Lower leg skin (tissue), 3 donors: Measurements from ENCODE around the gene CD247.

Source experiments
- POLR2A ChIP-seq, 2 donors: fragments of 450-650 bp; IDR thresholded peaks; one replicate each; pipeline ENCODE4 v1.6.1; 2016 to 2017; ENCODE audit warnings: antibody characterized with exemption in 2 of 2, mild to moderate bottlenecking in 1 of 2, moderate library complexity in 1 of 2
- TF ChIP-seq, protein P1 (sequence below), 3 donors: fragments of 450-650 bp; IDR thresholded peaks; one replicate each; pipeline ENCODE4 v1.5.1; 2016; ENCODE audit warnings: antibody characterized with exemption in 3 of 3, mild to moderate bottlenecking in 3 of 3, moderate library complexity in 2 of 3

DNA sequence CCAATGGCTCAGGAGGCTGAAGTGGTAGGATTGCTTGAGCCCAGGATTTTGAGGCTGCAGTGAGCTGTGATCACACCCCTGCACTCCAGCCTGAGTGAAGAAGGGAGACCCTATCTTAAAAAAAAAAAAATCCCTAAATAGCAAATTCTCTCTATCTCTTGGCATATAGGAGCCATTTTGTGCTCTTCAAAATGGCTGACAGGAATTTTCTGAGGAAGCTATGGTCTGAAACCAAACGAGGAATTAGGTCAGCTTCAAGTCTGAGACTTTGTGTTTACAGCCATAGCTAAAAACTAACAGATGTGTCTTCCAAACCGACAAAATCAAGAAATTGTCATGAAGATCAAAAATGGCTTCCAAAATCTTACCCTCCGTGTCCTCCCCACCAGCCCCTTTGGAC lies 10.6 kb downstream of the CD247 start:
- TF ChIP-seq, protein P1, sequence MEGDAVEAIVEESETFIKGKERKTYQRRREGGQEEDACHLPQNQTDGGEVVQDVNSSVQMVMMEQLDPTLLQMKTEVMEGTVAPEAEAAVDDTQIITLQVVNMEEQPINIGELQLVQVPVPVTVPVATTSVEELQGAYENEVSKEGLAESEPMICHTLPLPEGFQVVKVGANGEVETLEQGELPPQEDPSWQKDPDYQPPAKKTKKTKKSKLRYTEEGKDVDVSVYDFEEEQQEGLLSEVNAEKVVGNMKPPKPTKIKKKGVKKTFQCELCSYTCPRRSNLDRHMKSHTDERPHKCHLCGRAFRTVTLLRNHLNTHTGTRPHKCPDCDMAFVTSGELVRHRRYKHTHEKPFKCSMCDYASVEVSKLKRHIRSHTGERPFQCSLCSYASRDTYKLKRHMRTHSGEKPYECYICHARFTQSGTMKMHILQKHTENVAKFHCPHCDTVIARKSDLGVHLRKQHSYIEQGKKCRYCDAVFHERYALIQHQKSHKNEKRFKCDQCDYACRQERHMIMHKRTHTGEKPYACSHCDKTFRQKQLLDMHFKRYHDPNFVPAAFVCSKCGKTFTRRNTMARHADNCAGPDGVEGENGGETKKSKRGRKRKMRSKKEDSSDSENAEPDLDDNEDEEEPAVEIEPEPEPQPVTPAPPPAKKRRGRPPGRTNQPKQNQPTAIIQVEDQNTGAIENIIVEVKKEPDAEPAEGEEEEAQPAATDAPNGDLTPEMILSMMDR (IDR thresholded peaks at IDR 0.05): no peak
- TF ChIP-seq POLR2A (IDR thresholded peaks at IDR 0.05): no peak
